ENCODE data around the gene ZC3H7B. TPM values are rescaled to one million over a fixed set of nuclear protein-coding genes. Genes with fewer than 3 reads are reported as not detected.
A peak's percentile ranks its signal among the peaks of the same experiment; 100 is the strongest.

Gene ZC3H7B
- total and polyA plus RNA-seq, 3 experiments from 2014 or later, result 1.5 to 59.9 (median 58.9) TPM

GRCh38 chr22:41338614-41339212, 37.4 kb downstream of the ZC3H7B start:
- Histone ChIP-seq H3K27ac (ENCODE audit: low read depth, low read length) (no peak overlapping the region), H3K36me3 (ENCODE audit: insufficient read depth, low read length) (peaks cover 16% of the 10 kb centered on the region), H3K4me3 (ENCODE audit: low read length) (no peak overlapping the region), H3K9me3 (ENCODE audit: low read length) (no peaks in the 10 kb centered on the region), H3K4me1 (ENCODE audit: insufficient read depth, low read length) (no peaks in the 10 kb centered on the region), H3K27me3 (ENCODE audit: insufficient read depth, low read length, poor library complexity, severe bottlenecking) (no peaks in the 10 kb centered on the region)
- H3K4me3 Mint-ChIP-seq, result no peak overlapping the region
- no peak for DNase-seq
- H3K27me3 Mint-ChIP-seq, result no peaks in the 10 kb centered on the region
- H3K27ac Mint-ChIP-seq, result no peak overlapping the region
- ChIA-PET POLR2A (no interaction called here), CTCF (no interaction called here)
- H3K36me3 Mint-ChIP-seq, result peaks cover 0 to 69% (median 5%) of the 10 kb centered on the region in 3 donors
- H3K9me3 Mint-ChIP-seq, result no peaks in the 10 kb centered on the region
- H3K4me1 Mint-ChIP-seq, result peaks cover 0 to 4% (median 3%) of the 10 kb centered on the region in 3 donors

- Mint-ChIP-seq H3K9me3 (no peaks in the 10 kb centered on the region), H3K27ac (no peak overlapping the region), H3K36me3 (peaks cover 0 to 69% (median 11%) of the 10 kb centered on the region in 3 donors), H3K4me3 (no peak overlapping the region), H3K4me1 (peaks cover 0 to 4% (median 3%) of the 10 kb centered on the region in 3 donors), H3K27me3 (no peaks in the 10 kb centered on the region)
- Histone ChIP-seq H3K4me3 (ENCODE audit: low read length) (no peak overlapping the region), H3K27ac (ENCODE audit: low read depth, low read length) (no peak overlapping the region), H3K9me3 (ENCODE audit: low read length) (no peaks in the 10 kb centered on the region), H3K4me1 (ENCODE audit: insufficient read depth, low read length) (no peaks in the 10 kb centered on the region), H3K27me3 (ENCODE audit: insufficient read depth, low read length, poor library complexity, severe bottlenecking) (no peaks in the 10 kb centered on the region), H3K36me3 (ENCODE audit: insufficient read depth, low read length) (peaks cover 16% of the 10 kb centered on the region)
- ChIA-PET POLR2A (no interaction called here), CTCF (no interaction called here)
- DNase-seq, result no peak
These were observed 38.5 kb downstream of the ZC3H7B start for GRCh38 chr22:41339823-41340222.

GRCh38 chr22:41340357-41340756, 39.0 kb downstream of the ZC3H7B start:
- CTCF ChIA-PET, result no interaction called here
- Histone ChIP-seq H3K4me1 (ENCODE audit: insufficient read depth, low read length) (no peaks in the 10 kb centered on the region), H3K9me3 (ENCODE audit: low read length) (no peaks in the 10 kb centered on the region), H3K4me3 (ENCODE audit: low read length) (no peak overlapping the region), H3K27me3 (ENCODE audit: insufficient read depth, low read length, poor library complexity, severe bottlenecking) (no peaks in the 10 kb centered on the region), H3K36me3 (ENCODE audit: insufficient read depth, low read length) (peaks cover 16% of the 10 kb centered on the region), H3K27ac (ENCODE audit: low read depth, low read length) (no peak overlapping the region)
- POLR2A ChIA-PET, result no interaction called here
- Mint-ChIP-seq H3K9me3 (no peaks in the 10 kb centered on the region), H3K4me1 (peaks cover 0 to 2% (median 2%) of the 10 kb centered on the region in 3 donors), H3K36me3 (peaks cover 0 to 69% (median 9%) of the 10 kb centered on the region in 3 donors), H3K27me3 (no peaks in the 10 kb centered on the region), H3K27ac (peak overlapping the region in 1 of 8 donors; percentile 69), H3K4me3 (no peak overlapping the region)
- DNase-seq, result no peak

GRCh38 chr22:41341012-41341411, 39.7 kb downstream of the ZC3H7B start:
- Mint-ChIP-seq H3K36me3 (peaks cover 0 to 69% (median 7%) of the 10 kb centered on the region in 3 donors), H3K27ac (no peak overlapping the region), H3K4me3 (no peak overlapping the region), H3K27me3 (no peaks in the 10 kb centered on the region), H3K4me1 (no peaks in the 10 kb centered on the region), H3K9me3 (no peaks in the 10 kb centered on the region)
- H3K4me3 ChIP-seq (ENCODE audit: low read length), result no peak overlapping the region
- peaks cover 9% of the 10 kb centered on the region for H3K36me3 ChIP-seq (ENCODE audit: insufficient read depth, low read length)
- no peaks in the 10 kb centered on the region for H3K4me1 ChIP-seq (ENCODE audit: insufficient read depth, low read length)
- POLR2A ChIA-PET, result no interaction called here
- H3K9me3 ChIP-seq (ENCODE audit: low read length), result no peaks in the 10 kb centered on the region
- CTCF ChIA-PET, result no interaction called here
- no peaks in the 10 kb centered on the region for H3K27me3 ChIP-seq (ENCODE audit: insufficient read depth, low read length, poor library complexity, severe bottlenecking)
- H3K27ac ChIP-seq (ENCODE audit: low read depth, low read length), result no peak overlapping the region
- DNase-seq, result no peak

GRCh38 chr22:41341990-41342389, 40.7 kb downstream of the ZC3H7B start:
- ChIA-PET POLR2A (no interaction called here), CTCF (no interaction called here)
- DNase-seq, result no peak
- Mint-ChIP-seq H3K27ac (no peak overlapping the region), H3K4me1 (no peaks in the 10 kb centered on the region), H3K27me3 (no peaks in the 10 kb centered on the region), H3K9me3 (no peaks in the 10 kb centered on the region), H3K36me3 (peaks cover 0 to 77% (median 7%) of the 10 kb centered on the region in 3 donors), H3K4me3 (no peak overlapping the region)
- Histone ChIP-seq H3K36me3 (ENCODE audit: insufficient read depth, low read length) (peaks cover 10% of the 10 kb centered on the region), H3K27ac (ENCODE audit: low read depth, low read length) (no peak overlapping the region), H3K4me3 (ENCODE audit: low read length) (no peak overlapping the region), H3K27me3 (ENCODE audit: insufficient read depth, low read length, poor library complexity, severe bottlenecking) (no peaks in the 10 kb centered on the region), H3K4me1 (ENCODE audit: insufficient read depth, low read length) (no peaks in the 10 kb centered on the region), H3K9me3 (ENCODE audit: low read length) (no peaks in the 10 kb centered on the region)

GRCh38 chr22:41343300-41343699, 42.0 kb downstream of the ZC3H7B start:
- peaks cover 0 to 87% (median 7%) of the 10 kb centered on the region in 3 donors for H3K36me3 Mint-ChIP-seq
- no peaks in the 10 kb centered on the region for H3K9me3 Mint-ChIP-seq
- H3K36me3 ChIP-seq (ENCODE audit: insufficient read depth, low read length), result peaks cover 23% of the 10 kb centered on the region
- CTCF ChIA-PET, result no interaction called here
- DNase-seq, result no peak
- POLR2A ChIA-PET, result no interaction called here
- H3K9me3 ChIP-seq (ENCODE audit: low read length), result no peaks in the 10 kb centered on the region
- H3K4me1 ChIP-seq (ENCODE audit: insufficient read depth, low read length), result no peaks in the 10 kb centered on the region
- H3K27ac ChIP-seq (ENCODE audit: low read depth, low read length), result no peak overlapping the region
- H3K4me1 Mint-ChIP-seq, result no peaks in the 10 kb centered on the region
- no peaks in the 10 kb centered on the region for H3K27me3 ChIP-seq (ENCODE audit: insufficient read depth, low read length, poor library complexity, severe bottlenecking)
- H3K27me3 Mint-ChIP-seq, result no peaks in the 10 kb centered on the region
- H3K27ac Mint-ChIP-seq, result peak overlapping the region in 2 of 8 donors; percentile 41 to 47
- H3K4me3 ChIP-seq (ENCODE audit: low read length), result no peak overlapping the region
- H3K4me3 Mint-ChIP-seq, result no peak overlapping the region

GRCh38 chr22:41343717-41344116, 42.4 kb downstream of the ZC3H7B start:
- no peaks in the 10 kb centered on the region for H3K27me3 Mint-ChIP-seq
- ChIA-PET POLR2A (no interaction called here), CTCF (no interaction called here)
- H3K36me3 Mint-ChIP-seq, result peaks cover 0 to 88% (median 7%) of the 10 kb centered on the region in 3 donors
- H3K9me3 ChIP-seq (ENCODE audit: low read length), result no peaks in the 10 kb centered on the region
- no peaks in the 10 kb centered on the region for H3K27me3 ChIP-seq (ENCODE audit: insufficient read depth, low read length, poor library complexity, severe bottlenecking)
- no peaks in the 10 kb centered on the region for H3K4me1 Mint-ChIP-seq
- H3K9me3 Mint-ChIP-seq, result no peaks in the 10 kb centered on the region
- no peak for DNase-seq
- H3K27ac ChIP-seq (ENCODE audit: low read depth, low read length), result no peak overlapping the region
- no peaks in the 10 kb centered on the region for H3K4me1 ChIP-seq (ENCODE audit: insufficient read depth, low read length)
- no peak overlapping the region for H3K4me3 Mint-ChIP-seq
- no peak overlapping the region for H3K27ac Mint-ChIP-seq
- H3K36me3 ChIP-seq (ENCODE audit: insufficient read depth, low read length), result peaks cover 25% of the 10 kb centered on the region
- no peak overlapping the region for H3K4me3 ChIP-seq (ENCODE audit: low read length)

- no peaks in the 10 kb centered on the region for H3K27me3 ChIP-seq (ENCODE audit: insufficient read depth, low read length, poor library complexity, severe bottlenecking)
- peak overlapping the region in 2 of 8 donors; percentile 17 to 29 for H3K27ac Mint-ChIP-seq
- POLR2A ChIA-PET, result no interaction called here
- no peaks in the 10 kb centered on the region for H3K27me3 Mint-ChIP-seq
- H3K4me1 Mint-ChIP-seq, result no peaks in the 10 kb centered on the region
- no peak for DNase-seq
- H3K9me3 ChIP-seq (ENCODE audit: low read length), result no peaks in the 10 kb centered on the region
- H3K4me3 ChIP-seq (ENCODE audit: low read length), result no peak overlapping the region
- no peaks in the 10 kb centered on the region for H3K4me1 ChIP-seq (ENCODE audit: insufficient read depth, low read length)
- peaks cover 0 to 89% (median 7%) of the 10 kb centered on the region in 3 donors for H3K36me3 Mint-ChIP-seq
- CTCF ChIA-PET, result no interaction called here
- H3K36me3 ChIP-seq (ENCODE audit: insufficient read depth, low read length), result peaks cover 25% of the 10 kb centered on the region
- H3K9me3 Mint-ChIP-seq, result no peaks in the 10 kb centered on the region
- no peak overlapping the region for H3K27ac ChIP-seq (ENCODE audit: low read depth, low read length)
- H3K4me3 Mint-ChIP-seq, result no peak overlapping the region
These were observed 43.0 kb downstream of the ZC3H7B start for GRCh38 chr22:41344189-41344788.
